Esophagus muscularis mucosa (tissue), 4 donors: ENCODE data around the gene CYBA.

Source experiments
- CTCF ChIP-seq, 3 experiments: fragments of 200-600 bp in 2 of 3; fragments of 450-650 bp in 1 of 3; sonication (generic) in 2 of 3; IDR thresholded peaks; one replicate each; pipeline ENCODE4 v1.5.1; 2017 to 2019; ENCODE audit warnings: antibody characterized with exemption in 3 of 3, mild to moderate bottlenecking in 2 of 3, moderate library complexity in 1 of 3
- EP300 ChIP-seq: sonication (generic); formaldehyde crosslinking; IDR thresholded peaks from one replicate; pipeline ENCODE4 v1.6.1; 2017; ENCODE audit warnings: antibody characterized with exemption
- POLR2A ChIP-seq: fragments of 450-650 bp; IDR thresholded peaks from one replicate; pipeline ENCODE4 v1.6.1; 2017; ENCODE audit warnings: antibody characterized with exemption, moderate library complexity, mild to moderate bottlenecking, low read depth
- POLR2AphosphoS5 ChIP-seq, 2 donors: sonication (generic); formaldehyde crosslinking; IDR thresholded peaks; one replicate each; pipeline ENCODE4 v1.6.1; 2017; ENCODE audit warnings: antibody characterized with exemption in 2 of 2

- TF ChIP-seq CTCF (IDR thresholded peaks at IDR 0.05) (no peak), POLR2A (no peak), EP300 (no peak), POLR2AphosphoS5 (IDR thresholded peaks at IDR 0.05) (no peak)
Observed at GRCh38 chr16:88631384-88631783, 19.5 kb downstream of the CYBA start.
